A549 treated with Hydrocortisone at 1 μM for 4 hours (cell line): ENCODE data around the gene FAM184A. TPM values are rescaled to one million over a fixed set of nuclear protein-coding genes. Genes with fewer than 3 reads are reported as not detected.

Experiments used
- total RNA-seq: library from RNA; stranded (reverse); fragments of 200-300 nt; extraction: Qiagen RNA extraction; gene quantifications from 5 replicates; pipeline ENCODE4 v1.2.3, GENCODE V29; 2022

The FAM184A gene
- total RNA-seq = not detected in 5 replicates

DNA sequence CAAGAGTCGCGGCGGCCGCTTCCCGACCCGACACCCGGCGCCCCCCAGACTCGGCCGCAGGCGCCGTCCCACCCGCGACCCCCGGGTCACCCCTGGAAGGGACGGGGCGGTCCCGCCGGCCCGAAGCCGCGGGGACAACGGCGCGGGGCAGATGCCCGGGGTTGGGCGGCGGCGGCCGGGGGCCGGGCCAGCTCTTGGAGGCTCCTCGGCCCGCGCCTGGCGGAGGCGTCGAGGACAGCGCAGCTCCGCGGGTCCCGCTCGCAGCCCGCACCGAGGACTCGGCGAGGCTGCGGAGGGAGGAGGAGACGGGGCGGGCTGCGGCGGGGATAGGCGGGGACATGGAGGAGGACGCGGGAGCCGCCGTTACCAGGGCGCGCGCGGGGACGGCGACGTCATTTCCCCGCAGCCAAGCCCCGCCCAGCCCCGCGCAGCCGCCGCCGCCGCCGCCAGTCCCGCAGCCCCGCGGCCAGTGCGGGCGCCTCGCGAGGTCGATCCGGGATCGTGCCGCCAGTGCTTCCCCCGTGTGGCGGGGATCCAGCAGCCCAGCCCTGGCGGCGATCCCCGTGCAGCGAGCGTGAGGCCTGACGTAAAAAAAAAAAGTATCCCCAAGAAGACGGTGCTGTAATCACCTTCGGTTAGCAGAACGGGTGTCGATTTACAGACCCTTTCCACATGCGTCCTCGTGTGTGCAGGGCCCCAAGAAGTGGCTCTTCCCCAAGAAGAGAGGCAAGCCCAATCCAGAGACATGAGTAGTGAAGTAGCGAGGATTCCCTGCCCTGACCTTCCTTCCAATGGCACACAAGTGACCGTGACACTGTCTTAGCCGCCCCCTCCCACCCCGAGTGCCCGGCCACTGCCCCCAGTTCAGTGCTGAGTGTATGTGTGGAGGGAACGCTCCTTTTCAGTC is at the start of gene FAM184A:
FAM184A (minus strand) TSS at position 289 of the 907 bp plus-strand sequence. CDS start 365 bp downstream, outside the sequence.

DNA sequence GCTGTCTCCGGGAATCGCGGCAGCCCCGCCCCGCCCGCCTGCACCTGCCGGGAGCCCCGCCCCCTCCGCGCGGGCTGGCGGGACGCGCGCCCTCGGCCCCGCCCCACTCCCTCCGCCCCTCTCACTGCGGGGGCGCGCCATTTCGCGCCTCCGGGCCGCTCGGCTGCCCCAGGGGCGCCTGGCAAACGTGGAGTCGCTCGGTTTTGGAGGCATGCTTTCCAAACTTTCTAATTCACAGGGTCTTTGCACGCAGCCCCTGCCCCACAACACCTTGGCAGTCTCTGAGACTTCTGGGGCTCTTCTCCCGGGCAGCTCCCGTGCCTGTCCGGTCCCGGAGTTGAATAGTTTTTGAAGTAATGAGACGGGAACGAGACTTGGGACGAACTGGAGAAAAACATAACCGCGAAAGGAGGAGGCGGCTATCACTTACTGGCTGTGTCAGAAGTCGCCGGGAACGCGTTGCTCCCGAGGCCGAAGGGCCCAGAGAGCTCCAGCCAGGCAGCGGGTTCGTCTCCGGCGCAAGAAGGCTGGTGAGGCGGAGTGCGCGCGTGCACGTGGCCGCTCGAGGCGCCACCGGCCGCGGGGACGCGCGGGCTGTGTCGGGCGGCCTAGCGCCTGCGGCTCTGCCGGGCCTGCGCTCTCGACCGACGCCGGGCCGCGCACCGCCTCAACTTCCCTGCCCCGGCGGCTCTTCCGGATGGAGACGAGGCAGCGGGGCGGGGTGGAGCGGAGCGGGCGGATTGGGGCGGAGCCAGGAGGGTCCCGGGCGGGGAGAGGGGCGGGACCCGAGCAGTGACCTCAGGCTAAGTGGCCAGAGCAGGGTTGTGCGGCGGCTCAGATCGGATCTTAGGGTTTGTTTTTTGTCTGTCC is 143.8 kb downstream of the FAM184A start, which contains the start of gene MCM9:
MCM9 (minus strand) TSS at position 699 of the 870 bp plus-strand sequence. CDS start 3,436 bp downstream, outside the sequence.

Other genes with a start within 250 kb of the FAM184A start
- 7.1 to 8.9 TPM (median 8.1 TPM) in 5 replicates for gene ASF1A, start 184.5 kb downstream of the FAM184A start, total RNA-seq
- 3.4 to 6.2 TPM (median 4.0 TPM) in 5 replicates for gene MCM9, start 143.5 kb downstream of the FAM184A start, total RNA-seq